IMR-90 (cell line): ENCODE results near the gene CDC42BPA. TPM values are rescaled to one million over a fixed set of nuclear protein-coding genes. Genes with fewer than 3 reads are reported as not detected.

ENCODE experiments used
- ATAC-seq: fragments of 200-7000 bp; cut with Tn5 transposase; 2 replicates; pipeline ENCODE4 v1.9.1; 2020; ENCODE audit warnings: low read depth, mild to moderate bottlenecking, moderate library complexity
- BruUV-seq: library from RNA; stranded (reverse); fragments of 400-500 nt; replicated peaks from 2 replicates; lab custom pipeline; 2021; lab: Mats Ljungman, UMichigan
- CTCF ChIA-PET: fragments of 300-600 bp; formaldehyde crosslinking; extraction: SDS; loops from one replicate; lab custom pipeline; 2021; ENCODE audit warnings: antibody characterized with exemption; lab: Yijun Ruan, JAX
- POLR2A ChIA-PET: fragments of 300-600 bp; sonication (Branson Sonifier 250); formaldehyde crosslinking; loops from one replicate; lab custom pipeline; 2022; ENCODE audit warnings: antibody characterized with exemption; ENCODE audit not compliant: unreplicated experiment; lab: Charles Lee
- DNase-seq: peaks from one replicate; pipeline ENCODE4 v3.0.0; 2013
- H2AFZ ChIP-seq: replicated peaks from 2 replicates; pipeline ENCODE3; 2013; ENCODE audit warnings: low read length, mild to moderate bottlenecking; ENCODE audit not compliant: poor library complexity
- H2AK5ac ChIP-seq: 2 replicates; pipeline ENCODE4 v1.6.1; 2013; ENCODE audit warnings: low read depth, low read length, inconsistent platforms
- H2AK9ac ChIP-seq: replicated peaks from 2 replicates; pipeline ENCODE3; 2013; ENCODE audit warnings: mild to moderate bottlenecking, low read depth, low read length, moderate library complexity; ENCODE audit not compliant: poor library complexity
- H2BK120ac ChIP-seq: 2 replicates; pipeline ENCODE4 v1.6.1; 2013; ENCODE audit warnings: low read depth, low read length, inconsistent platforms
- H2BK15ac ChIP-seq: 3 replicates; pipeline ENCODE4 v1.6.1; 2013; ENCODE audit warnings: low read depth, low read length, inconsistent platforms
- H2BK20ac ChIP-seq: 2 replicates; pipeline ENCODE4 v1.6.1; 2013; ENCODE audit warnings: low read depth, mild to moderate bottlenecking, inconsistent platforms, low read length, moderate library complexity
- H2BK5ac ChIP-seq: 2 replicates; pipeline ENCODE4 v1.6.1; 2013; ENCODE audit warnings: mild to moderate bottlenecking, low read depth, low read length, inconsistent platforms; ENCODE audit not compliant: poor library complexity, severe bottlenecking
- H3K14ac ChIP-seq: replicated peaks from 2 replicates; pipeline ENCODE4 v1.6.1; 2013; ENCODE audit warnings: low read depth, low read length, inconsistent platforms
- H3K18ac ChIP-seq: 2 replicates; pipeline ENCODE4 v1.6.1; 2013; ENCODE audit warnings: low read depth, low read length, control low read depth
- H3K23ac ChIP-seq: 2 replicates; pipeline ENCODE4 v1.6.1; 2013; ENCODE audit warnings: low read depth, low read length, inconsistent platforms
- H3K27ac ChIP-seq: 2 replicates; pipeline ENCODE4 v1.5.1; 2013; ENCODE audit warnings: mild to moderate bottlenecking, control low read depth, low read length; ENCODE audit not compliant: insufficient read depth
- H3K27me3 ChIP-seq: 2 replicates; pipeline ENCODE4 v1.6.1; 2013; ENCODE audit warnings: low read length; ENCODE audit not compliant: control insufficient read depth, insufficient read depth
- H3K36me3 ChIP-seq: 2 replicates; pipeline ENCODE4 v1.6.1; 2013; ENCODE audit warnings: low read length, mixed read lengths; ENCODE audit not compliant: control insufficient read depth, insufficient read depth
- H3K4ac ChIP-seq: 2 replicates; pipeline ENCODE4 v1.6.1; 2013; ENCODE audit warnings: low read depth, low read length, inconsistent platforms
- H3K4me1 ChIP-seq: 2 replicates; pipeline ENCODE4 v1.6.1; 2013; ENCODE audit warnings: low read length, mixed read lengths; ENCODE audit not compliant: control insufficient read depth, insufficient read depth
- H3K4me2 ChIP-seq: 2 replicates; pipeline ENCODE4 v1.6.1; 2013; ENCODE audit warnings: low read depth, mild to moderate bottlenecking, control low read depth, low read length, moderate library complexity
- H3K4me3 ChIP-seq: 2 replicates; pipeline ENCODE4 v1.5.1; 2013; ENCODE audit warnings: low read depth, mild to moderate bottlenecking, control low read depth, low read length, moderate library complexity; ENCODE audit not compliant: insufficient read depth
- H3K56ac ChIP-seq: 2 replicates; pipeline ENCODE4 v1.6.1; 2013; ENCODE audit warnings: low read length, inconsistent platforms; ENCODE audit not compliant: insufficient read depth; ENCODE audit errors: extremely low read depth
- H3K79me1 ChIP-seq, 2 experiments: 2 replicates each; pipeline ENCODE4 v1.6.1; 2013; ENCODE audit warnings: low read length in 2 of 2, inconsistent platforms in 1 of 2, low read depth in 1 of 2
- H3K9ac ChIP-seq: 2 replicates; pipeline ENCODE4 v1.6.1; 2013; ENCODE audit warnings: low read depth, low read length, control low read depth
- H3K9me1 ChIP-seq: 2 replicates; pipeline ENCODE4 v1.6.1; 2013; ENCODE audit warnings: low read length, inconsistent platforms; ENCODE audit not compliant: insufficient read depth
- H3K9me3 ChIP-seq: 2 replicates; pipeline ENCODE4 v1.6.1; 2013; ENCODE audit warnings: low read length; ENCODE audit not compliant: control insufficient read depth, insufficient read depth
- H4K20me1 ChIP-seq: 2 replicates; pipeline ENCODE4 v1.6.1; 2013; ENCODE audit warnings: low read length, inconsistent platforms; ENCODE audit not compliant: insufficient read depth
- H4K5ac ChIP-seq: 2 replicates; pipeline ENCODE4 v1.6.1; 2013; ENCODE audit warnings: mild to moderate bottlenecking, low read depth, low read length, control low read depth
- H4K8ac ChIP-seq, 2 experiments: 2 replicates each; pipeline ENCODE4 v1.6.1; 2013; ENCODE audit warnings: low read depth in 2 of 2, low read length in 2 of 2, control low read depth in 1 of 2, inconsistent platforms in 1 of 2
- H4K91ac ChIP-seq: 2 replicates; pipeline ENCODE4 v1.6.1; 2013; ENCODE audit warnings: low read depth, low read length, inconsistent platforms; ENCODE audit not compliant: insufficient read depth
- BHLHE40 ChIP-seq: fragments of 150-350 bp; IDR thresholded peaks from 2 replicates; pipeline ENCODE4 v1.6.1; 2016; ENCODE audit warnings: mild to moderate bottlenecking, low read depth, low read length
- CEBPB ChIP-seq: IDR thresholded peaks from 2 replicates; pipeline ENCODE4 v1.6.1; 2012; ENCODE audit warnings: low read depth, low read length, improper control_type of control experiment
- CHD1 ChIP-seq: IDR thresholded peaks from 2 replicates; pipeline ENCODE4 v1.6.1; 2012; ENCODE audit warnings: low read depth, low read length, improper control_type of control experiment
- FOS ChIP-seq: fragments of 150-350 bp; IDR thresholded peaks from 2 replicates; pipeline ENCODE4 v1.6.1; 2016; ENCODE audit warnings: low read depth, low read length
- MAZ ChIP-seq: IDR thresholded peaks from 2 replicates; pipeline ENCODE4 v1.6.1; 2012; ENCODE audit warnings: low read depth, mild to moderate bottlenecking, low read length, improper control_type of control experiment, moderate library complexity, borderline replicate concordance
- NFE2L2 ChIP-seq: fragments of 150-350 bp; IDR thresholded peaks from 2 replicates; pipeline ENCODE4 v1.6.1; 2016; ENCODE audit warnings: low read depth, mild to moderate bottlenecking, low read length
- POLR2A ChIP-seq: IDR thresholded peaks from 2 replicates; pipeline ENCODE4 v1.6.1; 2012; ENCODE audit warnings: mild to moderate bottlenecking, low read depth, low read length
- RAD21 ChIP-seq: IDR thresholded peaks from 2 replicates; pipeline ENCODE4 v1.6.1; 2012; ENCODE audit warnings: low read length, improper control_type of control experiment
- RCOR1 ChIP-seq: IDR thresholded peaks from 2 replicates; pipeline ENCODE4 v1.6.1; 2012; ENCODE audit warnings: mild to moderate bottlenecking, low read length, improper control_type of control experiment; ENCODE audit not compliant: insufficient replicate concordance
- SMC3 ChIP-seq: fragments of 150-350 bp; IDR thresholded peaks from 2 replicates; pipeline ENCODE4 v1.6.1; 2016; ENCODE audit warnings: low read depth, mild to moderate bottlenecking, antibody characterized with exemption, low read length, moderate library complexity
- WGBS, 2 experiments: methylation state at CpG; one replicate each; pipeline versions ENCODE4 v1.1.5 to v1.1.7; 2013; ENCODE audit warnings: missing lambda C conversion rate in 2 of 2; ENCODE audit not compliant: insufficient read length in 1 of 2; ENCODE audit errors: extremely low coverage in 2 of 2; 5-methylcytosine and 5-hydroxymethylcytosine counted together
- dilution Hi-C: fragments of 300-500 bp; cut with HindIII; formaldehyde crosslinking; loops from one replicate; pipeline ENCODE4 v1.14.3; 2018; ENCODE audit warnings: low sequenced_read_pairs; ENCODE audit not compliant: unreplicated experiment
- in situ Hi-C: fragments of 300-500 bp; cut with MboI; formaldehyde crosslinking; loops from 3 replicates; pipeline ENCODE4 v1.14.3; 2019; ENCODE audit warnings: low sequenced_read_pairs, inconsistent platforms, mixed read lengths
- intact Hi-C: fragments of 100-400 bp; cut with micrococcal nuclease; formaldehyde crosslinking; loops from 2 replicates; pipeline ENCODE4 v1.10.0; 2022
- polyA plus RNA-seq, 3 experiments: library from polyadenylated mRNA; depleted of rRNA; stranded (reverse); fragments of >200 nt; gene quantifications; 2 replicates each; pipeline ENCODE4 v1.2.3, GENCODE V29; 2012; ENCODE audit warnings: low replicate concordance in 1 of 3
- total RNA-seq: library from RNA; depleted of rRNA; stranded (reverse); fragments of >200 nt; gene quantifications from 2 replicates; pipeline ENCODE4 v1.2.3, GENCODE V29; 2012

Gene CDC42BPA
- total and polyA plus RNA-seq, 2 of the 4 experiments (the other 2 are of a cell fraction), result 9.4 to 27.8 TPM

- Histone ChIP-seq H3K4ac (no peak overlapping the region), H3K23ac (no peak overlapping the region), H3K4me2 (no peak overlapping the region), H4K5ac (no peak overlapping the region), H3K18ac (no peak overlapping the region), H3K56ac (no peak overlapping the region), H2BK120ac (no peak overlapping the region), H4K91ac (no peak overlapping the region), H2AFZ (peak overlapping the region; percentile 52), H2BK15ac (no peak overlapping the region), H3K9me3 (no peaks in the 10 kb centered on the region), H2BK5ac (no peak overlapping the region), H2AK5ac (no peak overlapping the region), H3K27ac (no peak overlapping the region), H3K9me1 (no peaks in the 10 kb centered on the region; the same call in 1 of the 2 replicates), H3K27me3 (no peaks in the 10 kb centered on the region), H3K79me1 (no peaks in the 10 kb centered on the region), H4K8ac (no peak overlapping the region), H3K4me3 (no peak overlapping the region), H3K4me1 (peaks cover 6% of the 10 kb centered on the region; the same call in 1 of the 2 replicates), H2BK20ac (no peak overlapping the region), H3K36me3 (no peaks in the 10 kb centered on the region), H2AK9ac (no peak overlapping the region), H3K9ac (no peak overlapping the region), H3K14ac (no peak overlapping the region), H4K20me1 (no peaks in the 10 kb centered on the region)
- WGBS, 2 experiments, result 80% methylated on average over 2 of the region's 9 CpGs; no CpG with 5 or more reads in 1 of the 2 experiments
- ChIA-PET CTCF (interaction anchor here (1.1 kb wide), 1 partner anchor 28 kb away, joined by 4 read pairs; no protein-coding TSS in a partner anchor), POLR2A (no interaction called here)
- no peak for TF ChIP-seq POLR2A
- TF ChIP-seq CEBPB, result no peak
- TF ChIP-seq SMC3, result no peak
- TF ChIP-seq RCOR1, result no peak
- TF ChIP-seq MAZ, result no peak
- TF ChIP-seq RAD21, result no peak
- no peak for TF ChIP-seq BHLHE40
- TF ChIP-seq CHD1, result no peak
- TF ChIP-seq NFE2L2, result no peak
- TF ChIP-seq FOS, result no peak
- dilution Hi-C loops (no loop called here), intact Hi-C loops (no loop called here), in situ Hi-C loops (no loop called here)
- ATAC-seq (no peak), DNase-seq (no peak)
- BruUV-seq, result no TSS peak
These were observed 372.0 kb downstream of the CDC42BPA start for GRCh38 chr1:226946285-226946684.
